ENCODE data around the gene PNPLA3. TPM values are rescaled to one million over a fixed set of nuclear protein-coding genes. Genes with fewer than 3 reads are reported as not detected.
A peak's percentile ranks its signal among the peaks of the same experiment; 100 is the strongest.

The PNPLA3 gene
- total RNA-seq, 1 experiment from 2014 or later, result 17.5 TPM

DNA sequence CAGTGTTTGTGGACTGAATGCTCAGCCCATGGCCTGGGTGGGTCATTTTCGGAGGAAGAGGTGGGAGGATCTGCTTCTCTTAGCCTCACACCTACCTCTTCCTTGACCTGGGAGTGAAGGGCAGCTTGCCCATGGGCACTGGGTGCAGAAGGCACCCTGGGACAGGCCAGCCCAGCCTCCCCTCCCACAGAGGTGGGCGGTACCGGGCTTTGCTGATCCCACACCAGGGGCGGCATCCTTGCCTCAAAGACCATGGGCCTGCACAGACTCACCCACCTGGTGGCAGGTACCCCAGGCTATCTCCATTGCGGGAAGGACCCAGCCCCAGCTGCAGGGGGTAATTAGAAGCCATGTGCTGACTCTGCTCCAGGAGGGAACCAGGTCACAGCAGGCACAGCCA lies 30.3 kb upstream of the PNPLA3 start:
- no CpG with 5 or more reads among the region's 5 CpGs for WGBS (ENCODE audit: extremely low coverage, insufficient read length, low lambda C conversion rate)
- H2BK120ac ChIP-seq (ENCODE audit: low read depth, low read length, poor library complexity, severe bottlenecking), result no peak overlapping the region
- Mint-ChIP-seq H3K9me3 (no peaks in the 10 kb centered on the region), H3K36me3 (ENCODE audit: insufficient read depth in 1 of 3, low read depth in 3 of 3) (peaks cover 0 to 6% (median 5%) of the 10 kb centered on the region in 3 experiments; a peak in 2 of 7 replicates), H3K27ac (peak overlapping the region in 1 of 3 experiments; percentile 22; a peak in 1 of 7 replicates), H3K27me3 (ENCODE audit: low read depth) (peaks cover 43% of the 10 kb centered on the region), H3K4me3 (no peak overlapping the region), H3K4me1 (peaks cover 0 to 17% of the 10 kb centered on the region in 2 experiments; a peak in 2 of 4 replicates)
- no peak overlapping the region for H3K14ac ChIP-seq (ENCODE audit: insufficient read depth, low read length)
- no peak overlapping the region for H2AFZ ChIP-seq (ENCODE audit: low read length)
- no peak overlapping the region for H3K56ac ChIP-seq (ENCODE audit: insufficient read length, low read depth, low read length)
- no peak overlapping the region for H3K4me2 ChIP-seq (ENCODE audit: insufficient read depth, insufficient read length, low read length)
- H3K27ac ChIP-seq (ENCODE audit: insufficient read length, low read depth, low read length), result no peak overlapping the region
- no peak overlapping the region for H3K23ac ChIP-seq (ENCODE audit: insufficient read length, low read depth, low read length)
- no peak for DNase-seq
- H3K9ac ChIP-seq (ENCODE audit: extremely low read depth, insufficient read length, low read length), result no peak overlapping the region
- TF ChIP-seq, protein P1, sequence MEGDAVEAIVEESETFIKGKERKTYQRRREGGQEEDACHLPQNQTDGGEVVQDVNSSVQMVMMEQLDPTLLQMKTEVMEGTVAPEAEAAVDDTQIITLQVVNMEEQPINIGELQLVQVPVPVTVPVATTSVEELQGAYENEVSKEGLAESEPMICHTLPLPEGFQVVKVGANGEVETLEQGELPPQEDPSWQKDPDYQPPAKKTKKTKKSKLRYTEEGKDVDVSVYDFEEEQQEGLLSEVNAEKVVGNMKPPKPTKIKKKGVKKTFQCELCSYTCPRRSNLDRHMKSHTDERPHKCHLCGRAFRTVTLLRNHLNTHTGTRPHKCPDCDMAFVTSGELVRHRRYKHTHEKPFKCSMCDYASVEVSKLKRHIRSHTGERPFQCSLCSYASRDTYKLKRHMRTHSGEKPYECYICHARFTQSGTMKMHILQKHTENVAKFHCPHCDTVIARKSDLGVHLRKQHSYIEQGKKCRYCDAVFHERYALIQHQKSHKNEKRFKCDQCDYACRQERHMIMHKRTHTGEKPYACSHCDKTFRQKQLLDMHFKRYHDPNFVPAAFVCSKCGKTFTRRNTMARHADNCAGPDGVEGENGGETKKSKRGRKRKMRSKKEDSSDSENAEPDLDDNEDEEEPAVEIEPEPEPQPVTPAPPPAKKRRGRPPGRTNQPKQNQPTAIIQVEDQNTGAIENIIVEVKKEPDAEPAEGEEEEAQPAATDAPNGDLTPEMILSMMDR (conservative IDR thresholded peaks at IDR 0.05), result no peak
- no peak overlapping the region for H2BK20ac ChIP-seq (ENCODE audit: low read depth, low read length, poor library complexity, severe bottlenecking)
- H3K23me2 ChIP-seq (ENCODE audit: insufficient read length, low read depth, low read length, poor library complexity, severe bottlenecking), result peaks cover 14% of the 10 kb centered on the region
- H2BK12ac ChIP-seq (ENCODE audit: insufficient read length, low read depth, low read length), result no peak overlapping the region
- no peaks in the 10 kb centered on the region for H3K79me1 ChIP-seq (ENCODE audit: insufficient read depth, low read depth, low read length, poor library complexity, severe bottlenecking)
- no peak overlapping the region for H2BK15ac ChIP-seq (ENCODE audit: low read depth, low read length)
- no peaks in the 10 kb centered on the region; the same call in 1 of the 2 replicates for H3K27me3 ChIP-seq (ENCODE audit: insufficient read depth, low read length)
- no peaks in the 10 kb centered on the region for H3K79me2 ChIP-seq (ENCODE audit: insufficient read depth, low read length)
- H3T11ph ChIP-seq (ENCODE audit: low read length), result no peak overlapping the region
- H4K20me1 ChIP-seq (ENCODE audit: control insufficient read depth, insufficient read depth, insufficient read length), result no peaks in the 10 kb centered on the region
- no peak overlapping the region for H3K18ac ChIP-seq (ENCODE audit: insufficient read length, low read depth, low read length)
- H3K4ac ChIP-seq (ENCODE audit: low read depth, low read length), result no peak overlapping the region
- H2BK5ac ChIP-seq (ENCODE audit: insufficient read length, low read length), result no peak overlapping the region
- H2AK5ac ChIP-seq (ENCODE audit: insufficient read length, low read length), result no peak overlapping the region
- no peaks in the 10 kb centered on the region for H3K4me1 ChIP-seq (ENCODE audit: insufficient read depth, low read length)
- H4K5ac ChIP-seq (ENCODE audit: insufficient read length, low read depth, low read length), result no peak overlapping the region
- no peak overlapping the region for H4K8ac ChIP-seq (replicated peaks; ENCODE audit: insufficient read length, low read depth, low read length)
- no peaks in the 10 kb centered on the region for H3K9me3 ChIP-seq (ENCODE audit: control insufficient read depth, low read depth, low read length)
- no peak overlapping the region for H4K91ac ChIP-seq (ENCODE audit: insufficient read length, low read depth, low read length)
